Measurements from ENCODE around the gene RFXAP.

RFXAP gene

DNA sequence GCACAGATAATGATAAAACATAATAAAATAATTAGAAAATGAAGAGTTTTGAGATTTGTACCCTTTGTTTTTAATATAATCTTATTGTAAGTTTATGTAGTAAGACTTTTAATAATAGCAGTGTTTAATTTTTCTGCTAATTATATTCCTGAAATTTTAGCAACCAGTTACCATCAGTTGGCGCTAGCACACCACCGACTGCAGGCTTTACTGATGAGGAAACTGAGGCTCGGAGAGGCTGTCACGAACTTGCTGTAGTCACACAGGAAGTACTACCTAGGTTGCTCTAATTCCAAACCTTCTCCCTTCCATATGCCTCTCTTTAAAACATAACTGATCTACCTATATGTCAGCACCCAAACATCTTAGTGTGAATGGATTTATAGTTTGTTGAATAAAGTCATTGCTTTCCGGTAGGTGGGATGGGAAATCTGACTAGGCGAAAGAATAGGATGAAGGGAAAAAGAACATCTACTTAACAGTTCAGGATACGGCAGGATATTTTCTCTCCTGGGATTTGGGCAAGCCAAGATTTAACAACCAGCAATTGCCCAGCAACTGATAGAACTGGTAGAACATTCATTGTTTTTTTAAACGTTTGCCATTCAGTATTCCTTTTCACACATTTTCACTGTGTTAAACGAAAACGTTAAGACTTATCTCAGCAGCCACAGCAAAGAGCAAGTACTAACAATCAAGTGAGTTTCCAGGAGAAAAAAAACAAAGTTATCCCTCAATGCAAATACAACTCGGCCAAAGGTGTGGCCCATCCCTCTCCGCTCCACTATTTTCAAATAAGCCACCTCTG, 822 bp upstream of the RFXAP start:
- DNase-seq (ENCODE audit: low spot score) = no peak

DNA sequence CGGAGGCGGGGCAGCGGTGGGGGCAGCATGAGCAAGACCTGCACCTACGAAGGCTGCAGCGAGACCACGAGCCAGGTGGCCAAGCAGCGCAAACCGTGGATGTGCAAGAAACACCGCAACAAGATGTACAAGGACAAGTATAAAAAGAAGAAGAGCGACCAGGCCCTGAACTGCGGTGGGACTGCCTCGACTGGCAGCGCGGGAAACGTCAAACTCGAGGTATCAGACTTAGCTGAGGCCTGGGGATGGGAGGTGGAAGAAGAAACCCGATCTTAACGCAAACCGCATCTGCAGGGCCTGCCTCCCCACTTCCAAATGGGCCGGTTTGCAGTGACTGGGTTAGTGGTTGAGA, 693 bp downstream of the RFXAP start:
- DNase-seq (ENCODE audit: low spot score) = no peak

DNA sequence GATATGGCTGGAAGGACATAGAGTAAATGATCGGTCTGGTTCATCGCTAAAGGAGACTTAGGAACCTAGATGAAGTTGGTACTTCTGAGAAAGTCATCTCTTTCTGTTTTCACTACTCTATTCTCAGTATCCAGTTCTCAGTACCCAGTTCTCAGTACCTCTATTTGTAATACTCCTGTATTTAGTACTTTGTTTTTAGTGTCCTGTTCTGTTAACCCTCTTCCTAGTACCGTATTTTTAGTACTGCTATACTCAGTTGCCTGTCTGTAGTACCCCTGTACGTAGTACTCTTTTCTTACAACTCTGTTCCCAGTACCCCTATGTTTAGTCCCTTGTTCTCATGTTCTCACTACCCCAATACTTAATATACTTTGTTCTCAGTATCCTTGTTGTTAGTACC, 1.2 kb downstream of the RFXAP start:
- DNase-seq (ENCODE audit: low spot score) = no peak

DNA sequence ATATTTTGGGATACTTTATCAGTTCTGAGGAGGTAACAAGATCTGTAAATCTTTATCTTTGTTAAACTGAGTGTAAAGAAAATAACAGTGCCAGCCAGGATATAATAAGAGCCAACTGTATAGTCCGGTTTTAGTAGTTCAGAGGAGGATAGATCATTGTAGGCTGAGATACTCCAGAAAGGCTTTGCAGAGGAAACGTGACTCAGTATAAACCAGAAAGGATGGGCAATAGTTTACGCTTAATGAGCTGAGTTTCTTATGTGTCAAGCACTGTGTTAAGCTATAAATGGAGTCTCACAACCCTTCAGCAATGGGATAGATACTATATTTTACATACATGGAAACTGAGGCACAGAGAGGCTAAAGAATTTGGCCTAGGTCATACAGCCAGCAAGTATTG, 3.8 kb downstream of the RFXAP start:
- no peak for DNase-seq (ENCODE audit: low spot score)

DNA sequence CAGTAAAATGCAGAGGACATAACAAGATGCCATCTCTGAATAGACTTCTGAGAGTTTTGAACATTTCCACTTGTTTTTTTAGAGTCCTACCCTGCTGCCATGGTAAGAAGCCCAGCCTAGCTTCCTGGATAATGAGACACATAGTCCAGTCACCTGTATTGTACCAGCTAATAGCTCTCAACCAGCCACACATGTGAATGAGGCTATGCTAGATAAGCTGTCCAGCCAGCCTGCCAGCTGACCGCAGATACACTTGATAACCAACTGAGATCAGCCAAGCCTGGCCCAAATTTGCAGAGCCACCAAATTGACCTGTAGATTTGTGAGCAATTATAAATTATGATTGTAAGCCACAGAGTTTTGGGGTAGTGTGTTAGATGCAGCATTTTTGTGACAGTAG, 10.7 kb downstream of the RFXAP start:
- no peak for DNase-seq (ENCODE audit: low spot score)

DNA sequence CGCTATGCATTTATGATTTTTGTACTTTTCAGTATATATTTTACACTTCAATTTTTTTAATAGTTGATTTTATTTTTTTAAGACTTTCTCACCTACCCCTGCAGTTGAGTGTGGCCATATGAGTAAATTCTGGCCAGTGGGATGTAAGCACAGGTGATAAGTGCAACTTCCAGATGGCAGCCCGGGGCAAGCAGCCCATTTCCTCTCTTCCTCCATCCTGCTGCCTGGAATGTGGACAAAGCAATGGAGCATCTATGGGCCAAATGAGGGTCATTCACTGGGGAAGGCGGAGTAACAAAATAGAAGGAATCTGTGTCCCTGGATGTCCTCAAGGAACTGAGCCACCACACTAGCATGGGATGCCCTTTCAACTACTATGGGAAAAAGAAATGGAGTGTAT, 12.3 kb downstream of the RFXAP start:
- no peak for DNase-seq (ENCODE audit: low spot score)

DNA sequence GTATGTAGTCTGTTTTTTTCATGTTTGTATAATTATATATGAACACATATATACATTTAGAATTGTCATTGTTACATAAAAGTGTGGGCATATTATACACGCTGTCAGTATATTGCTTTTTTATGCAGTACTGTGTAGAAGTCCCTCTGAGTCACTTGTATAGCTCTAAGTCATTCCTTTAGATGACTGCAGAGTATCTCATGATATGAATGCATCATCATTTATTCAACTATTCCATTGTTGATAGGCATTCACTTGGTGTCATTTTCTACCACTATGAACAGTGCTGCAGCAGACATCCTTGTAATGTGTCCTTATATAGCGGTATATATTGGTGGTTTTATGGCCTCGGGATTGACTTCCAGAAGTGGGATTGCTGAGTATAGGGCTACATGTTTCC, 15.3 kb downstream of the RFXAP start:
- DNase-seq (ENCODE audit: low spot score) = no peak

DNA sequence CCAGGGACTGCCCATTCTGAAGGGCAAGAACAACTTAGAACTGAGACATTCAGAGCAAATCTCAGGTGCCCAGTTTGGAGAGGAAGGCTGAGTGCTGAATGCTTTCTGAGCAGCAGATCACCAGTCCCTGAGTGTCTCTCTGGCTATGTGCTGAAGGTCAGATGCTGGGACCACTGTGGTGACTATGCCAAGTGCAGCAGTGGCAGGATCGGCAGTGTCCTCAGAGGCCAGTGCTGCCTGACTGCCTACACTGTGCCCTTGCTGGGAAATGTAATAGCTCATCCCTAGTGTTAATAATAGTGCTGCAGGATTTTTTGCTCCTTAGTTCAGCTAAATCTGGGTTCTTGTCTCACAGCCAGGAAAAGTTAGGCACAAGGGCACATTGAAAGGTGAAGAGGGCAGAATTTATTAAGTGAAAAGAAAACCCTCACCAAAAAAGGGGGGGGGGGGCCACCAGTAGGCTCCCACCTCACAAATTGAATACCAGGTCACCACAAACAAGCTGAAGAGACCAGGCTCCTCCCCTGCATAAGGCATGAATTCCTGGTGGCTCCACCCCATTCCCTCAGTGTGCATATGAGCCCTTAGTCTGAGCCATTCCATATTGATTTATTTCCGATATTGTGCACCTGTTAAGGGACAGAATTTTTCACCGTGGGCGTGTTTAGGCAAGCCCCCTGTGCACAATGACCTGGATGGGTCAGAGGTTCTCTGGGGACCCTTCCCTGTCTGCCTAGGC, 18.5 kb downstream of the RFXAP start:
- DNase-seq (ENCODE audit: low spot score) = no peak

DNA sequence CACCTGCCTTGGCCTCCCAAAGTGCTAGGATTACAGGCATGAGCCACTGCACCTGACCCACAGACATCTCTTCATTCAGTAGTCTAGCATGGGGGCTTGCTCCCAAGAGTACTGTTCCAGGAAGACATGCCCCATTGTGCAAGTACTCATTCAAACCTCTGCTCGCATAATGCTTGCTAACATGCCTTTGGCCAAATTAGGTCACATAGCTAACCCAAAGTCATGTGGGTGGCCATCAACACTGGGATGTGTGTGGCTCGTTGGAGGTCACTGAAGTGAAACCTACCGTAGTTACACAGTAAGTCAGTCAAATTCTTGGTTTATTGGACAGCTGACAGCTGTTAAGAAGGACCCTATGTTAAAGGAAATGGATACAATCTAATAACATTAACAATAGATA, 20.3 kb downstream of the RFXAP start:
- DNase-seq (ENCODE audit: low spot score) = no peak

DNA sequence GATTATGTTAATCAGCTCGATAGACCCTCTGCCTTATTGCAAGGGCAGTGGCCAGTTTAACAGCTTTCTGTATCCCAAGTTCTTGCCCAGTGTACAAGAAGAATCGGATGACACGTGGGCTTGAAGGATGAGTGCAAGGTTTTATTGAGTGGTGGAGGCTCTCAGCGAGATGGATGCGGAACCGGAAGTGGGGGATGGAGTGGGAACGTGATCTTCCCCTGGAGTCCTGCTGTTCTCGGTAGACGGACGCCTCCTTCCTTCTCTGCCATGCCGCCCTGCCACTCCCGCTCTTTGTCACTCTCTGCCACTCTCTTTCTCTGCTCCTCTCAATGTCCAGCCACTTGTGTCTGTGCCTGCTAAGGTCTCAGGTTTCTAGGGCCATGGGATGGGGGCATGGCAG, 21.0 kb downstream of the RFXAP start:
- DNase-seq (ENCODE audit: low spot score) = no peak

DNA sequence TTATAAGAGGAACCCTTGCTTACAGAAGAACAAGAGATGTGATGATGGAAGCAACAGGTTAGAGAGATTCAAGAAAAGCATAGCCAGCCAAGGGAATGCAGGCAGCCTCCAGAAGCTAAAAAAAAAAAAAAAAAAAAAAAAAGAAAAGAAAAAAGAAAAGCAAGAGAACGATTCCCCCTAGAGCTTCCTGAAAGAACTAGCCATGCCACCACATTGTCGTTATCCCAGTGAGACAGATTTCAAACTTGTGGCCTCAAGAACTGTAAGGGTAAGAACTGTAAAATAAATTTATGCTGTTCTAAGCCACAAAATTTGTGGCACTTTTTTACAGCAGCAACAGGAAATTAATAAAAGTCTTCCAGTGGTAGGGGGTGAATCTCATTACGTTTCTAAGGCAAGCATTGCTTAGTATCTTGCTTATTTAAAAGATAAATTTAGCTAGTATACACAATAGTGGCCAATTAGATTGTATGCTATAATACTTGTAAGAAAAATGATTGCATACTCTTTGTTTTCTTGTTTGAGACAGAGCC, 21.8 kb downstream of the RFXAP start:
- no peak for DNase-seq (ENCODE audit: low spot score)

DNA sequence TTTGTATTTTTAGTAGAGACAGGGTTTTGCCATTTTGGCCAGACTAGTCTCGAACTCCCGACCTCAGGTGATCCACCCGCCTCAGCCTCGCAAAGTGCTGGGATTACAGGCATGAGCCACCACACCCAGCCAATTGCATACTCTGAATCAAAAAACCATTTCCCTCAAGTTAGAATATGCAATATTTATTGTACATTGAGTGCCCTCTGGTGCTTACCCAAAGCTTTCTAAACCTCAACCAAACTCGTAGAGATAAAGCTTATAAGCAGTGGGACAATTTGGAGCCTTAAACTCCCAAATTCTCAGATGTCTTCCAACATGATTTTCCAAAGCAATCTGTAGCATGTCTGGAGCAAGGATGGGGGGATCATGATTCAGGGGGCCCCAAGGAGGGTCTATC, 22.4 kb downstream of the RFXAP start:
- no peak for DNase-seq (ENCODE audit: low spot score)

DNA sequence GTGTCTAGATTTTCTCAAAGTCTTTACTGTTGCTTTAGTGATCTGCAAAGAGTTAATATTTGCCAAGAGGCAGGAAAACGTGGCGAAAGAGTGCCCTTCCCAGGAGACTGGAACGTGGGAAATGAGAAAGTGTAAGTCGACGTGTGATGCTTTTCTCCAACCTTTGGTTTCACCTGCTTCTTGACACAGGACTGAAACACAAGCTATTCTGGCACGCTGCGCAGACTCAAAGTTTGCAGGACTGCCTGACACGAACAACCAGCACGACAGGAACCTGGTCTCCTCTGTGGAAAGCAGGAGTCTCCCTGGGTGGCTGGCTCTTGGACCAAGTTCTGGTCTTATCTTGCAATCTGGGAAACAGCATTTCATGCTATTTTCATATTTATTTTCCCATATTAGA, 28.6 kb downstream of the RFXAP start:
- no peak for DNase-seq (ENCODE audit: low spot score)

DNA sequence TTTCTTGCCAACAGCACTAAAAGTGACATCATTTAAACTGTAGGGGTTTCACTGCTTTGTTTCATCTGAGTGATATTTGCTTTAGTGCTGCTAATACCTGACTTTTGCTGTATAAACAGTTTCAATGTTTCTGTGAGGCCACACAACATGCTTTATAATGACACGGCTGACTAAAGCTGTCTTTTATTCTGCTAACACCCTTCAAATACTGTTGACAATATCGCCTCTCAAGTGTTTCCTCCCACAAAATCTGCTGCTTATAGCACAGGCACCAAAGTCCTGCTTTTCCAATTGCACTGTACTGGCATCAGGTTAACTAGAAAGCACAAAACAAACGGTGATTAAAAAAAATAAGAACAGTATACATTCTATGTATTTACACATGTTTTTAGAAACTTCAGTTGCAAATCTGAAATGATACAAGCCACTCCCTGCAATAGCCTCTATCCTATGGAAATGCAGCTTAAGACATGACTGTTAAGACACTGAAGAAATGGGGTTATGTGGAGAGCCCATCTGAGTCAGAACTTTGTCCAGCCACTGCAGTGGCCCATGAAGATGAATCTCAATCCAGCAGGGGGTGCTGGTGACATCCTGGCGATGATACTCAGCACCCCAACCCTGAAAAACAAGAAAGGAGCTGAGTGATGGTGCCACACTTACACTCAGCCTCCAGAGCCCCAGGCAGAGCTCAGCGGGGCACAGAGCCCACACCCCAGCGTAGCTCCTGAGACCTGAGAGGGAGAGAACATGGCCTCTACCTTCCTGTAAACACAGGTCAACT, 29.4 kb downstream of the RFXAP start:
- DNase-seq (ENCODE audit: low spot score) = no peak

DNA sequence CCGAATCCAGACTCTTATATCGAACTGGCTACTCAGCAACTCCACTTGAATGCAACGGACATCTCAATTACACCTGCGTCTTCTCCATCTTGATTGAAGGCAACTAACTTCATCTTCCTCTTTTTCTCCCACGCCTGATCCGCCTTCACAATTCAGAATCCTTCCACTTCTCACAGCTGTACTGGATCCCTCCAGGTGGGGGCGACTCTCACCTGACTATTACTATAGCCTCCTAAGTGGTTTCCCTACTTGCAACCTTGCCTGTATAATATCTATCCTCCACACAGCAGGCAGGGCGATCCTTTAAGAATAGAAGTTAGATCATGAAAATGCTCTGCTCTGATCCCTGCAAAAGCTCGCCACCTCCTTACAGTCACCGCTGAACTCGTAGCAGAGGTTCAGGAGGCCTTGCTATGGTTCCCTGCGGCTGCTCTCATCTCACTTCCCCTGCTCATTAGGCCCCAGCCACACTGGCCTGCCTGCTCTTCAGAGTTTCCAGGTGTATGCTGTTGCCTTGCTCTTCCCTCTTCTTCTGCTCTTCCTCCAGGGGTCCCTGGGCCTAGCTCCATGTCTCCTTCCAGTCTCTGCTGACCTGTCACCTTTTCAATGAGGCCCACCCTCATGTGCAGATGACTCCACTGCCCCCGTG, 31.9 kb downstream of the RFXAP start:
- no peak for DNase-seq (ENCODE audit: low spot score)

DNA sequence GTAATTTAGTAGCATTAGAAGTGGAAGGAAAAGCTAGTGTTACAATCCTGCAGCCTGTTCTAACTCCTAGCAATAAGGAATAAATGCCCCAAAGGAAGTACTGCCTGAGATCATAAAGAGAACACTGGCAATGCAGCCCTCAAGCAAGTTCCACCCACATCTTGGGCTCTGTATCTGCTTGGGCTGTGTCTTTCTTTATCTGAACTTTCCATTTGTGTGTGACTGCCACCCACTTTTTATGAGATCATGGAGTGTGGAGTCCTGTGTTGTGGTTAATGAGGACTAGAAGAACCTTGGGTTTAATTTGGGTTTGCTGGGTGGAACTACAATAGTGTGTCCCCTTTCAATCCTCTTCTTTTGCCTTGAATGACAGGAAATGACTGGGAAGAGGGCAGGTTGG, 38.2 kb downstream of the RFXAP start:
- no peak for DNase-seq (ENCODE audit: low spot score)

DNA sequence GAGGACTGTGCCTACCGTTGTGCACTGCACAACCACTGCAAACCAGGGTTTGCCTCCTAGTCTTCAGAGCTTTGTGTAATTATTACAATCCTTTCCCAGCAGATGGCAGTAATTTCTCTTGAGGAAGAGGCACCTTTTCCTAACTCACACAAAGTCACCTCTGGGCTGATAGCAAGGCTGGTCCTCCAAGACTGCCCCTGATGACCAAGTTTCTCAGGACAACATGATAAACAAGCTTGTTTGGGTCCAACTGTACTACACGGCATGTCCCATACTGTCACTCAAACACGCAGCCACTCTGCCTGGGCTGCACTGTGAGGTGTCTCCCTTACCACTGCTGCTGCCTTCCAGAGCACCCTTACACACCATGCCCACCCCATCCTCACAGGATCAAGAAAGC, 39.3 kb downstream of the RFXAP start:
- DNase-seq (ENCODE audit: low spot score) = peak; percentile 48

DNA sequence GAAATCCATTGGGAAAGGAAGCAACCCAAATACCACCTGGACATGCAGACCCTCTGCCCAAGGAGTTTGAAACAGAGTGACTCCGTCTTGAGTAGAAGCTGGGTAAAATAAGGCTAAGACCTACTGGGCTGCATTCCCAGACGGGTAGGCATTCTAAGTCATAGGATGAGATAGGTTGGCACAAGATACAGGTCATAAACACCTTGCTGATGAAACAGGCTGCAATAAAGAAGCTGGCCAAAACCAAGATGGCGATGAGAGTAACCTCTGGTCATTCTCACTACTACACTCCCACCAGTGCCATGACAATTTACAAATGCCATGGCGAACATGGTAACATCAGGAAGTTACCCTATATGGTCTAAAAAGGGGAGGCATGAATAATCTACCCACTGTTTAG, 40.2 kb downstream of the RFXAP start:
- DNase-seq (ENCODE audit: low spot score) = peak; percentile 15

DNA sequence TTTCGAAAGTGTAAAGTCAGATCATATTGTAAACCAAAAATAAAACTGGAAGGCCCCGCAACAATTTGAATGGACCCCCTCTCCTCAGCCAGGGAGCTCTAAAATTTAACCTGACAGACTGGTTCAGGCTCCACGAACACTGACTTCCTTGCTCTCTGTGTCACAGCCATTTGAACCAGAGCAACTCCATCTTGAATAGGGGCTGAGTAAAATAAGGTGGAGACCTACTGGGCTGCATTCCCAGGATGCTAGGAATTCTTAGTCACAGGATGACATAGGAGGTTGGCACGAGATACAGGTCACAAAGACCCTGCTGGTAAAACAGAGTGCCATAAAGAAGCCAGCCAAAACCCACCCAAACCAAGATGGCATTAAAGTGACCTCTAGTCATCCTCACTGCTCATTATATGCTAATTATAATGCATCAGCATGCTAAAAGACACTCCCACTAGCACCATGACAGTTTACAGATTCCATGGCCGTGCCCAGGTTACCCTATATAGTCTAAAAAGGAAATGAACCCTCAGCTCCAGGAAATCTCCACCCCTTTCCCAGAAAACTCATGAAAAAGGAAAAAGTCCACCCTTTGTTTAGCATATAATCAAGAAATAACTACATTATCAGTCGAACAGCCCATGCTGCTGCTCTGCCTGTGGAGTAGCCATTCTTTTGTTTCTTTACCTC, 43.1 kb downstream of the RFXAP start:
- no peak for DNase-seq (ENCODE audit: low spot score)

DNA sequence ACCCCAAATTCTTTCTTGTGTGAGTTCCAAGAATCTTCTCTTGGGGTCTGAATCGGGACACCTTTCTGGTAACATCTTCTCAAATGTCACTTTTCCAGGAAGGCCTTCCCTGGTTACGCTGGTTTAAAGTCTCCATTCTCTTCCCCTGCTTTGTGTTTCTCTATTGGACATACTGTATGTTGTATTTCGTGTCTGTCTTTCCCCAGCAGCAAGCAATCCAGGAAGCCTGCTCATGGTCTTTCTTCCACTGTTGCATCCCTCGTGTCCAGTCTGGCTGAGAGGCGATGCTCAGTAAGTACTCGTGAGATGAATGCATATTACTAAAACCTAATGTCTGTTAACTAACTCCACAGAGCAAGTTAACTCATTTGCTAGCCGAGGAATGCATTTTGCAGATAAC, 43.7 kb downstream of the RFXAP start:
- DNase-seq (ENCODE audit: low spot score) = no peak

DNA sequence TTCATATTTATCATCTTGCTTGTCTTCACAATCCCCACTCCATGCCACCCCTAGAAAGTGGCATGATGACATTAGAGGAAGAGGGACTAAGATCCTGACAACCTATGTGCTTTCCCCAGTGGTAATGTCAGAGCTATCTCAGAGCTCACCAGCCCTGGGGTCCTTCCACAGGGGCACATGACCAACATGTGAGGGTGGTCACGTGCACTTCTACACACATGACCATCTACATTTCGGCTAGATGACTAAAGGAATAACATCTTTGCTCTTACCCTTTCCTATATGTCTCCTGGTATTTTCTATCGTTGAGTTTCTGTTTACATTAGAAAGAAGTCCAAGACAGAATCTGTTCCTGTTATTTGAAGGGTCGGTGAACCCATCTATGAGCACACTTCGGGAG, 46.2 kb downstream of the RFXAP start:
- DNase-seq (ENCODE audit: low spot score) = no peak

DNA sequence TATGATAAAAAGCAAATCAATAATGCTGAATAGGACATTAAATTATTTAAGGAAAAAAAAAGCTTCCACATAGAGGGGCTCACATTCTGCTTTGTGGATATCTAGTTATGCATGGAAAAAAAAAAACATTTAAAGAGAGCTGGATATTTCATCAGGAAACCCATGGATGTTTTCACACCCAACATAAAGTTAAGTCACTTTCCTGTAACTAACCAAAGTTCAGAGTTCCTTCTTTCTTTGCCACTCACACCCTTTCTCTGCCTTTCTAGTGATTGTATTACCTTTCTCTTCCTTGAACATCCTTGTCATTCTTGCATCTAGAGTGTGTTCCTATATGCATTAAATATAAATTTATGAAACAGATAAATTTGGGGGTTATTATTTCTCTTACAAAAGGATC, 47.2 kb downstream of the RFXAP start:
- DNase-seq (ENCODE audit: low spot score) = no peak

Measured in LoVo (cell line).